H9 (cell line): ENCODE data around the gene TRAF3IP1. TPM values are rescaled to one million over a fixed set of nuclear protein-coding genes. Genes with fewer than 3 reads are reported as not detected.

ENCODE experiments used
- DNase-seq: peaks from one replicate; pipeline ENCODE4 v3.0.0-alpha.2; 2017
- H2AFZ ChIP-seq: one replicate; pipeline ENCODE4 v1.6.1; 2013; ENCODE audit warnings: mild to moderate bottlenecking, low read length, control low read depth, moderate library complexity
- H2AK5ac ChIP-seq: 2 replicates; pipeline ENCODE4 v1.6.1; 2013; ENCODE audit warnings: low read length, control low read depth, mixed read lengths; ENCODE audit not compliant: insufficient read length
- H2BK120ac ChIP-seq: one replicate; pipeline ENCODE4 v1.6.1; 2013; ENCODE audit warnings: low read depth, mild to moderate bottlenecking, low read length, control low read depth, inconsistent platforms; ENCODE audit not compliant: poor library complexity, severe bottlenecking
- H2BK12ac ChIP-seq: 2 replicates; pipeline ENCODE4 v1.6.1; 2013; ENCODE audit warnings: low read length, control low read depth, mixed read lengths, low read depth; ENCODE audit not compliant: insufficient read length
- H2BK15ac ChIP-seq: 2 replicates; pipeline ENCODE4 v1.6.1; 2013; ENCODE audit warnings: low read depth, low read length, control low read depth
- H2BK20ac ChIP-seq: one replicate; pipeline ENCODE4 v1.6.1; 2013; ENCODE audit warnings: low read depth, mild to moderate bottlenecking, low read length, control low read depth, inconsistent platforms; ENCODE audit not compliant: poor library complexity, severe bottlenecking
- H2BK5ac ChIP-seq: 2 replicates; pipeline ENCODE4 v1.6.1; 2013; ENCODE audit warnings: low read length, control low read depth, mixed read lengths; ENCODE audit not compliant: insufficient read length
- H3K14ac ChIP-seq: 2 replicates; pipeline ENCODE4 v1.6.1; 2013; ENCODE audit warnings: low read length, control low read depth; ENCODE audit not compliant: insufficient read depth
- H3K18ac ChIP-seq: 2 replicates; pipeline ENCODE4 v1.6.1; 2013; ENCODE audit warnings: low read depth, mild to moderate bottlenecking, mixed read lengths, low read length, control low read depth; ENCODE audit not compliant: insufficient read length
- H3K23ac ChIP-seq: 2 replicates; pipeline ENCODE4 v1.6.1; 2013; ENCODE audit warnings: low read length, control low read depth, mixed read lengths, low read depth; ENCODE audit not compliant: insufficient read length
- H3K23me2 ChIP-seq: 2 replicates; pipeline ENCODE4 v1.6.1; 2013; ENCODE audit warnings: low read depth, mild to moderate bottlenecking, mixed read lengths, low read length, control low read depth; ENCODE audit not compliant: insufficient read length, poor library complexity, severe bottlenecking
- H3K27ac ChIP-seq: 2 replicates; pipeline ENCODE4 v1.5.1; 2013; ENCODE audit warnings: low read length, control low read depth, mixed read lengths, low read depth; ENCODE audit not compliant: insufficient read length
- H3K27me3 ChIP-seq: 2 replicates; pipeline ENCODE4 v1.6.1; 2013; ENCODE audit warnings: low read length, control low read depth, inconsistent platforms; ENCODE audit not compliant: insufficient read depth
- H3K4ac ChIP-seq: 2 replicates; pipeline ENCODE4 v1.6.1; 2013; ENCODE audit warnings: low read depth, mild to moderate bottlenecking, control low read depth, inconsistent platforms, low read length, moderate library complexity
- H3K4me1 ChIP-seq: 2 replicates; pipeline ENCODE4 v1.6.1; 2013; ENCODE audit warnings: low read length, control low read depth, inconsistent platforms; ENCODE audit not compliant: insufficient read depth
- H3K4me2 ChIP-seq: 2 replicates; pipeline ENCODE4 v1.6.1; 2013; ENCODE audit warnings: low read length, control low read depth, mixed read lengths; ENCODE audit not compliant: insufficient read length, insufficient read depth
- H3K56ac ChIP-seq: 2 replicates; pipeline ENCODE4 v1.6.1; 2013; ENCODE audit warnings: low read depth, mild to moderate bottlenecking, mixed read lengths, low read length, control low read depth; ENCODE audit not compliant: insufficient read length
- H3K79me1 ChIP-seq: 2 replicates; pipeline ENCODE4 v1.6.1; 2013; ENCODE audit warnings: low read depth, mild to moderate bottlenecking, moderate library complexity, low read length, control low read depth, inconsistent platforms; ENCODE audit not compliant: insufficient read depth, poor library complexity, severe bottlenecking
- H3K79me2 ChIP-seq: 2 replicates; pipeline ENCODE4 v1.6.1; 2013; ENCODE audit warnings: low read length, control low read depth, inconsistent platforms; ENCODE audit not compliant: insufficient read depth
- H3K9ac ChIP-seq: 2 replicates; pipeline ENCODE4 v1.6.1; 2013; ENCODE audit warnings: low read length, control low read depth, mixed read lengths; ENCODE audit not compliant: insufficient read length; ENCODE audit errors: extremely low read depth
- H3K9me3 ChIP-seq: one replicate; pipeline ENCODE4 v1.6.1; 2013; ENCODE audit warnings: low read depth, low read length, inconsistent platforms; ENCODE audit not compliant: control insufficient read depth
- H3T11ph ChIP-seq: one replicate; pipeline ENCODE4 v1.6.1; 2013; ENCODE audit warnings: mild to moderate bottlenecking, low read length, control low read depth, inconsistent platforms
- H4K20me1 ChIP-seq: one replicate; pipeline ENCODE4 v1.6.1; 2013; ENCODE audit not compliant: control insufficient read depth, insufficient read length, insufficient read depth
- H4K5ac ChIP-seq: 2 replicates; pipeline ENCODE4 v1.6.1; 2013; ENCODE audit warnings: low read depth, mild to moderate bottlenecking, mixed read lengths, low read length, control low read depth; ENCODE audit not compliant: insufficient read length
- H4K8ac ChIP-seq: replicated peaks from 2 replicates; pipeline ENCODE4 v1.6.1; 2013; ENCODE audit warnings: low read length, control low read depth, mixed read lengths, low read depth; ENCODE audit not compliant: insufficient read length
- H4K91ac ChIP-seq: 2 replicates; pipeline ENCODE4 v1.6.1; 2013; ENCODE audit warnings: low read depth, mild to moderate bottlenecking, moderate library complexity, mixed read lengths, low read length, control low read depth; ENCODE audit not compliant: insufficient read length
- H3K27ac Mint-ChIP-seq, 3 experiments: 2 replicates in 2 of 3; 3 replicates in 1 of 3; pipeline ENCODE4 v1.8.0; 2020 to 2021; ENCODE audit warnings: mixed read lengths in 3 of 3, mild to moderate bottlenecking in 1 of 3, moderate library complexity in 1 of 3
- H3K27me3 Mint-ChIP-seq: 2 replicates; pipeline ENCODE4 v1.8.0; 2021; ENCODE audit warnings: low read depth, mild to moderate bottlenecking, moderate library complexity, mixed read lengths
- H3K36me3 Mint-ChIP-seq, 3 experiments: 2 replicates in 2 of 3; 3 replicates in 1 of 3; pipeline ENCODE4 v1.8.0; 2020 to 2021; ENCODE audit warnings: low read depth in 3 of 3, mixed read lengths in 3 of 3; ENCODE audit not compliant: insufficient read depth in 1 of 3
- H3K4me1 Mint-ChIP-seq, 2 experiments: 2 replicates each; pipeline ENCODE4 v1.8.0; 2020; ENCODE audit warnings: mixed read lengths in 2 of 2
- H3K4me3 Mint-ChIP-seq, 2 experiments: 2 replicates in 1 of 2; 3 replicates in 1 of 2; pipeline ENCODE4 v1.8.0; 2020 to 2021; ENCODE audit warnings: mild to moderate bottlenecking in 2 of 2, mixed read lengths in 2 of 2, moderate library complexity in 1 of 2
- H3K9me3 Mint-ChIP-seq, 2 experiments: 2 replicates in 1 of 2; 3 replicates in 1 of 2; pipeline ENCODE4 v1.8.0; 2020; ENCODE audit warnings: mild to moderate bottlenecking in 2 of 2, mixed read lengths in 2 of 2, moderate library complexity in 1 of 2
- WGBS: extraction: QIAGEN DNeasy Blood & Tissue Kit; methylation state at CpG from one replicate; pipeline ENCODE4 v1.1.7; 2013; ENCODE audit warnings: missing lambda C conversion rate, low lambda C conversion rate, mixed read lengths; ENCODE audit not compliant: insufficient read length; ENCODE audit errors: extremely low coverage; 5-methylcytosine and 5-hydroxymethylcytosine counted together
- total RNA-seq: library from RNA; stranded (reverse); gene quantifications from 2 replicates; pipeline ENCODE4 v1.2.1, GENCODE V29; 2021
- TF ChIP-seq, protein P1 (sequence below): fragments of 200-600 bp; sonication (generic); conservative IDR thresholded peaks from 3 replicates; pipeline ENCODE4 v1.8.0; 2021; ENCODE audit warnings: antibody characterized with exemption, mild to moderate bottlenecking

TRAF3IP1 gene
- total RNA-seq, 1 experiment from 2014 or later, result 16.4 TPM

DNA sequence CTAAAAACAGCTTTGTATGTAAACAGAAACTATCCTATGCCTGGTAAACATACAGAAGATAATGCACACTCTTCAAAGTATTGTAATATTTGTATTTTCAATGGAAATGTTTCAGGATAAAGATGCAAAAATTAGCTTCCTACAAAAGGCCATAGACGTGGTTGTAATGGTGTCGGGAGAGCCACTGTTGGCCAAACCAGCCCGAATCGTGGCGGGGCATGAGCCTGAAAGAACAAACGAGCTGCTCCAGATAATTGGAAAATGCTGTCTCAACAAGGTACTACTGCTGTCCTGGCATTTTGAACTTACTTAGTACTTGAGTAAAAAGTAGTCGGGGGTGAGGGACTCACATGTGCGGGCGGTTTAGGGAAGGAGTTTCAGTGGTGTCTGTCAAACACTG, 5.4 kb downstream of the TRAF3IP1 start:
- WGBS, result no CpG with 5 or more reads among the region's 9 CpGs
- H3K27ac Mint-ChIP-seq, result no peak overlapping the region

More for the DNA sequence above, 5.4 kb downstream of the TRAF3IP1 start:
- no peaks in the 10 kb centered on the region for H3K27me3 ChIP-seq
- no peaks in the 10 kb centered on the region for H3K9me3 ChIP-seq
- no peak overlapping the region for H3K23ac ChIP-seq
- H2BK120ac ChIP-seq, result no peak overlapping the region
- TF ChIP-seq, protein P1, sequence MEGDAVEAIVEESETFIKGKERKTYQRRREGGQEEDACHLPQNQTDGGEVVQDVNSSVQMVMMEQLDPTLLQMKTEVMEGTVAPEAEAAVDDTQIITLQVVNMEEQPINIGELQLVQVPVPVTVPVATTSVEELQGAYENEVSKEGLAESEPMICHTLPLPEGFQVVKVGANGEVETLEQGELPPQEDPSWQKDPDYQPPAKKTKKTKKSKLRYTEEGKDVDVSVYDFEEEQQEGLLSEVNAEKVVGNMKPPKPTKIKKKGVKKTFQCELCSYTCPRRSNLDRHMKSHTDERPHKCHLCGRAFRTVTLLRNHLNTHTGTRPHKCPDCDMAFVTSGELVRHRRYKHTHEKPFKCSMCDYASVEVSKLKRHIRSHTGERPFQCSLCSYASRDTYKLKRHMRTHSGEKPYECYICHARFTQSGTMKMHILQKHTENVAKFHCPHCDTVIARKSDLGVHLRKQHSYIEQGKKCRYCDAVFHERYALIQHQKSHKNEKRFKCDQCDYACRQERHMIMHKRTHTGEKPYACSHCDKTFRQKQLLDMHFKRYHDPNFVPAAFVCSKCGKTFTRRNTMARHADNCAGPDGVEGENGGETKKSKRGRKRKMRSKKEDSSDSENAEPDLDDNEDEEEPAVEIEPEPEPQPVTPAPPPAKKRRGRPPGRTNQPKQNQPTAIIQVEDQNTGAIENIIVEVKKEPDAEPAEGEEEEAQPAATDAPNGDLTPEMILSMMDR, result no peak
- H3K4ac ChIP-seq, result no peak overlapping the region
- no peaks in the 10 kb centered on the region; the same call in 1 of the 2 replicates for H3K27me3 Mint-ChIP-seq
- H2AK5ac ChIP-seq, result no peak overlapping the region
- H3K9ac ChIP-seq, result no peak overlapping the region
- peaks cover 3% of the 10 kb centered on the region; the same call in 1 of the 2 replicates for H3K4me1 ChIP-seq
- peaks cover 9 to 10% of the 10 kb centered on the region in 2 experiments for H3K4me1 Mint-ChIP-seq
- no peak overlapping the region for H3K4me3 Mint-ChIP-seq
- peaks cover 15 to 41% (median 39%) of the 10 kb centered on the region in 3 experiments for H3K36me3 Mint-ChIP-seq
- H2BK5ac ChIP-seq, result no peak overlapping the region
- no peak overlapping the region for H2BK12ac ChIP-seq
- H3K56ac ChIP-seq, result no peak overlapping the region
- H3K9me3 Mint-ChIP-seq, result peaks cover 0 to 3% of the 10 kb centered on the region in 2 experiments; a peak in 2 of 5 replicates
- H3K14ac ChIP-seq, result no peak overlapping the region
- no peak overlapping the region for H4K91ac ChIP-seq
- H3K79me2 ChIP-seq, result peaks cover 1% of the 10 kb centered on the region; the same call in 1 of the 2 replicates
- no peak overlapping the region for H4K8ac ChIP-seq
- H3K4me2 ChIP-seq, result no peak overlapping the region
- H2BK15ac ChIP-seq, result no peak overlapping the region
- no peak overlapping the region for H3K18ac ChIP-seq
- no peak overlapping the region for H3T11ph ChIP-seq
- DNase-seq, result no peak
- no peak overlapping the region for H4K5ac ChIP-seq
- H2BK20ac ChIP-seq, result no peak overlapping the region
- H3K79me1 ChIP-seq, result no peaks in the 10 kb centered on the region
- no peak overlapping the region for H3K27ac ChIP-seq
- no peaks in the 10 kb centered on the region for H4K20me1 ChIP-seq
- H3K23me2 ChIP-seq, result peaks cover 7% of the 10 kb centered on the region
- no peak overlapping the region for H2AFZ ChIP-seq
